Upper lobe of left lung (tissue), 6 donors: ENCODE data around the gene ADPRH. TPM values are rescaled to one million over a fixed set of nuclear protein-coding genes. Genes with fewer than 3 reads are reported as not detected.

Experiments used
- ATAC-seq, 2 donors: fragments of 200-7000 bp; cut with Tn5 transposase; one replicate each; pipeline ENCODE4 v1.9.1; 2022; ENCODE audit warnings: mild to moderate bottlenecking in 2 of 2, moderate library complexity in 2 of 2; ENCODE audit not compliant: low FRiP score in 2 of 2
- DNase-seq, 2 donors: peaks; one replicate each; pipeline ENCODE4 v3.0.0-alpha.2; 2019 to 2020
- H3K27ac ChIP-seq, 4 donors: fragments of 200-600 bp; sonication (generic); one replicate each; pipeline ENCODE4 v1.5.1; 2016 to 2019
- H3K27me3 ChIP-seq, 4 donors: fragments of 200-600 bp; sonication (generic); one replicate each; pipeline ENCODE4 v1.5.1; 2017 to 2019
- H3K36me3 ChIP-seq, 4 donors: fragments of 200-600 bp; sonication (generic); one replicate each; pipeline ENCODE4 v1.5.1; 2016 to 2019
- H3K4me1 ChIP-seq, 4 donors: fragments of 200-600 bp; sonication (generic); one replicate each; pipeline ENCODE4 v1.5.1; 2018 to 2019
- H3K4me3 ChIP-seq, 4 donors: fragments of 200-600 bp; sonication (generic); one replicate each; pipeline ENCODE4 v1.5.1; 2017 to 2019; ENCODE audit warnings: mild to moderate bottlenecking in 2 of 4, moderate library complexity in 1 of 4
- H3K9me3 ChIP-seq, 4 donors: fragments of 200-600 bp; sonication (generic); one replicate each; pipeline ENCODE4 v1.5.1; 2018 to 2019
- EP300 ChIP-seq, 4 donors: sonication (generic); formaldehyde crosslinking; IDR thresholded peaks; one replicate each; pipeline ENCODE4 v1.5.1; 2017; ENCODE audit warnings: antibody characterized with exemption in 4 of 4, control low read depth in 2 of 4
- POLR2A ChIP-seq, 4 donors: fragments of 450-650 bp; IDR thresholded peaks; one replicate each; pipeline ENCODE4 v1.5.1; 2016 to 2017; ENCODE audit warnings: antibody characterized with exemption in 4 of 4, mild to moderate bottlenecking in 2 of 4
- POLR2AphosphoS5 ChIP-seq, 2 donors: sonication (generic); formaldehyde crosslinking; IDR thresholded peaks; one replicate each; pipeline ENCODE4 v1.5.1; 2017; ENCODE audit warnings: antibody characterized with exemption in 2 of 2
- WGBS, 2 donors: methylation state at CpG; one replicate each; pipeline ENCODE4 v1.1.5; 2017 to 2018; 5-methylcytosine and 5-hydroxymethylcytosine counted together
- total RNA-seq, 6 donors: library from RNA; depleted of rRNA in 4 of 6; stranded (reverse); fragments of >200 nt in 4 of 6; gene quantifications; one replicate each; pipeline versions ENCODE4 v1.1.0 to v1.2.1, GENCODE V29; 2016 to 2021
- TF ChIP-seq, protein P1 (sequence below), 6 experiments: fragments of 450-650 bp in 4 of 6; fragments of 200-600 bp in 2 of 6; sonication (generic) in 2 of 6; IDR thresholded peaks; one replicate each; pipeline ENCODE4 v1.5.1; 2016 to 2019; ENCODE audit warnings: antibody characterized with exemption in 6 of 6
- donor health status: DM: no; HTN: no; CAD: no; lungs with moderate emphysema.
- donor health status: DM: no; HTN: yes; CAD: no; lungs with severe emphysema.

Gene ADPRH
- total RNA-seq, 6 donors from 2014 or later = 18.9 to 33.8 (median 25.1) TPM

- TF ChIP-seq POLR2A (IDR thresholded peaks at IDR 0.05) (no peak), POLR2AphosphoS5 (IDR thresholded peaks at IDR 0.05) (no peak), EP300 (IDR thresholded peaks at IDR 0.05) (no peak)
- TF ChIP-seq, protein P1, sequence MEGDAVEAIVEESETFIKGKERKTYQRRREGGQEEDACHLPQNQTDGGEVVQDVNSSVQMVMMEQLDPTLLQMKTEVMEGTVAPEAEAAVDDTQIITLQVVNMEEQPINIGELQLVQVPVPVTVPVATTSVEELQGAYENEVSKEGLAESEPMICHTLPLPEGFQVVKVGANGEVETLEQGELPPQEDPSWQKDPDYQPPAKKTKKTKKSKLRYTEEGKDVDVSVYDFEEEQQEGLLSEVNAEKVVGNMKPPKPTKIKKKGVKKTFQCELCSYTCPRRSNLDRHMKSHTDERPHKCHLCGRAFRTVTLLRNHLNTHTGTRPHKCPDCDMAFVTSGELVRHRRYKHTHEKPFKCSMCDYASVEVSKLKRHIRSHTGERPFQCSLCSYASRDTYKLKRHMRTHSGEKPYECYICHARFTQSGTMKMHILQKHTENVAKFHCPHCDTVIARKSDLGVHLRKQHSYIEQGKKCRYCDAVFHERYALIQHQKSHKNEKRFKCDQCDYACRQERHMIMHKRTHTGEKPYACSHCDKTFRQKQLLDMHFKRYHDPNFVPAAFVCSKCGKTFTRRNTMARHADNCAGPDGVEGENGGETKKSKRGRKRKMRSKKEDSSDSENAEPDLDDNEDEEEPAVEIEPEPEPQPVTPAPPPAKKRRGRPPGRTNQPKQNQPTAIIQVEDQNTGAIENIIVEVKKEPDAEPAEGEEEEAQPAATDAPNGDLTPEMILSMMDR (IDR thresholded peaks at IDR 0.05) = no peak
- peaks cover 22 to 30% (median 26%) of the 10 kb centered on the region in 4 donors for H3K4me1 ChIP-seq
- ATAC-seq (no peak), DNase-seq (no peak)
- peak overlapping the region in 2 of 4 donors; percentile 18 to 55 for H3K27ac ChIP-seq
- H3K27me3 ChIP-seq = no peaks in the 10 kb centered on the region
- H3K9me3 ChIP-seq = no peaks in the 10 kb centered on the region
- no peaks in the 10 kb centered on the region for H3K36me3 ChIP-seq
- H3K4me3 ChIP-seq = no peak overlapping the region
- WGBS, 2 donors = 72 to 75% methylated on average over 8 of the region's 8 CpGs
Observed at GRCh38 chr3:119625451-119626153, 46.3 kb downstream of the ADPRH start.

GRCh38 chr3:119626196-119626595 lies 46.9 kb downstream of the ADPRH start:
- TF ChIP-seq POLR2A (IDR thresholded peaks at IDR 0.05) (no peak), POLR2AphosphoS5 (IDR thresholded peaks at IDR 0.05) (no peak), EP300 (IDR thresholded peaks at IDR 0.05) (no peak)
- TF ChIP-seq, protein P1 (IDR thresholded peaks at IDR 0.05) = no peak
- H3K27me3 ChIP-seq = no peaks in the 10 kb centered on the region
- H3K9me3 ChIP-seq = no peaks in the 10 kb centered on the region
- H3K27ac ChIP-seq = peak overlapping the region in 2 of 4 donors; percentile 18 to 21
- H3K36me3 ChIP-seq = no peaks in the 10 kb centered on the region
- DNase-seq (no peak), ATAC-seq (no peak)
- WGBS, 2 donors = 67 to 79% methylated on average over 1 of the region's 1 CpG
- no peak overlapping the region for H3K4me3 ChIP-seq
- H3K4me1 ChIP-seq = peaks cover 26 to 34% (median 28%) of the 10 kb centered on the region in 4 donors

GRCh38 chr3:119627461-119627860 lies 48.2 kb downstream of the ADPRH start:
- WGBS, 2 donors = 48% methylated on average over 8 of the region's 8 CpGs
- peak in 1 of 2 donors; percentile 54 for ATAC-seq
- Histone ChIP-seq H3K27me3 (no peaks in the 10 kb centered on the region), H3K9me3 (no peaks in the 10 kb centered on the region), H3K4me3 (no peak overlapping the region), H3K4me1 (peaks cover 26 to 34% (median 28%) of the 10 kb centered on the region in 4 donors), H3K27ac (peak overlapping the region; percentile 16 to 52 (median 31)), H3K36me3 (no peaks in the 10 kb centered on the region)
- DNase-seq = peak; percentile 53 to 58
- no peak for TF ChIP-seq POLR2AphosphoS5 (IDR thresholded peaks at IDR 0.05)
- TF ChIP-seq, protein P1 (IDR thresholded peaks at IDR 0.05) = no peak
- TF ChIP-seq POLR2A (IDR thresholded peaks at IDR 0.05) = no peak
- TF ChIP-seq EP300 (IDR thresholded peaks at IDR 0.05) = no peak

GRCh38 chr3:119628390-119628789 lies 49.1 kb downstream of the ADPRH start:
- no peaks in the 10 kb centered on the region for H3K27me3 ChIP-seq
- WGBS, 2 donors = 66 to 72% methylated on average over 4 of the region's 4 CpGs
- H3K36me3 ChIP-seq = no peaks in the 10 kb centered on the region
- H3K9me3 ChIP-seq = no peaks in the 10 kb centered on the region
- ATAC-seq = no peak
- TF ChIP-seq, protein P1 (IDR thresholded peaks at IDR 0.05) = no peak
- TF ChIP-seq POLR2AphosphoS5 (IDR thresholded peaks at IDR 0.05) (no peak), POLR2A (IDR thresholded peaks at IDR 0.05) (no peak), EP300 (IDR thresholded peaks at IDR 0.05) (no peak)
- H3K4me3 ChIP-seq = no peak overlapping the region
- DNase-seq = no peak
- H3K27ac ChIP-seq = peak overlapping the region in 2 of 4 donors; percentile 21 to 52
- peaks cover 26 to 34% (median 28%) of the 10 kb centered on the region in 4 donors for H3K4me1 ChIP-seq
